ENCODE results near the gene MCOLN2.

Gene MCOLN2

DNA sequence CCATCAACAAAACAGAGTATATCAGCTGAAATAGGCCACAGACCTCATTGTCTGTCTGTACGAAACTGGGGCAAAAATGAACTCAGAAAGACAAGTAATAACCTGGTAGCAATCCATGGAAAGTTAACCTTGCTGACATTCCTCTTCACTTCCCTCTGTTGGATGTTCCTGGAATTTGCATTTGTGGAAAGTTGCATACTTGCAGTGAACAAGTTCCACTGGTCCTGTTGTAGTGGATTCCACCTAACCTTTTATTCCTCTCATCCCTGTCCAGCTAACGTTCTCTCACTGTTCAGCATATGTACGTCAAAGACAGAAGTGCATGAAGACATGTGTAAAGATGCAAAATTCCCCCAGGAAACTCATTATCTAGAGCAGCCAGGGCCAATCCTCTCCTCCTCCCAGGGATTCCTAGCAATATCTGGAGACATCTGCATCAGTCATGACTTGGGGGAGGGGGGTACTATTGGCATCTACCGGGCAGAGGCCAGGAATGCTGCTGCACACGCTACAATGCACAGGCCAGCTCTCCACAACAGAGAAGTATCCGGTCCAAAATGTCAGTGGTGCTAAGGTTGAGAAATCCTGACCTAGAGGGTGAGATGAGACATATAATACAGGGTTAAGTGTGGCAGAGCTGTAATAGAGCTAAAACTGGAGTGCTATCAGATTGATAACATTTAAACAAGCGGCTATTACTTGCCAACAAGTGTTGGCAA, 112.1 kb downstream of the MCOLN2 start:
- ATAC-seq, result no peak
- no peak for TF ChIP-seq ZNF70 (CRISPR knock-in tag; IDR thresholded peaks at IDR 0.05)
- TF ChIP-seq SNAI2 (CRISPR knock-in tag; IDR thresholded peaks at IDR 0.05), result no peak
- TF ChIP-seq ZFP30 (CRISPR knock-in tag; IDR thresholded peaks at IDR 0.05), result no peak
- TF ChIP-seq CSDC2 (CRISPR knock-in tag; IDR thresholded peaks at IDR 0.05), result no peak
- no peak for TF ChIP-seq ESRRG (CRISPR knock-in tag; IDR thresholded peaks at IDR 0.05)
- no peak for TF ChIP-seq ZFP3 (CRISPR knock-in tag; IDR thresholded peaks at IDR 0.05)
- no peak for TF ChIP-seq ISL1 (CRISPR knock-in tag; IDR thresholded peaks at IDR 0.05)
- TF ChIP-seq ARNTL (CRISPR knock-in tag; IDR thresholded peaks at IDR 0.05; ENCODE audit: borderline replicate concordance, low read depth), result no peak
- TF ChIP-seq BACH2 (CRISPR knock-in tag; IDR thresholded peaks at IDR 0.05; ENCODE audit: borderline replicate concordance), result no peak
- no peak for TF ChIP-seq ZNF565 (CRISPR knock-in tag; conservative IDR thresholded peaks at IDR 0.05; ENCODE audit: low read depth)
- no peak for TF ChIP-seq TOX (CRISPR knock-in tag; IDR thresholded peaks at IDR 0.05; ENCODE audit: borderline replicate concordance)
- no peak for TF ChIP-seq ZC3H10 (CRISPR knock-in tag; IDR thresholded peaks at IDR 0.05)

DNA sequence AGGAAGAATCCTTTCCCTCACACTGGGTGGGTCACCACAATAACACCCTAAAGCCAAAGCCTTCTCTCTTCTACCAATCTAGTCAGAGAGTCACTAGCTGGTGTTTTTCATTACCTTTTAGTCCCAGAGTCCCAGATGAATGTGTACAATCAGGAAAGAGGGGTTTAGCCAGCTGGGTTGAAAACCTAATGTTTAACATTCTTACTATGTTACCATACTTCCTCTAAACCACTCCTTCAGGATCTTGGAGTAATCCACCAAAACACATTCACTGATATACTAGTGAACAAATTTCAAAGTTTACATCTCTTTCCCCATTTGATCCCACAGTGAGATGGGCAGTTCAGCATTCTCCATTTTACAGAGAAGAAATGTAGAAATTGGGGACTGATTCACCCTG, 113.6 kb downstream of the MCOLN2 start:
- TF ChIP-seq CSDC2 (CRISPR knock-in tag; IDR thresholded peaks at IDR 0.05) (no peak), OSR1 (CRISPR knock-in tag; IDR thresholded peaks at IDR 0.05) (no peak), TOX (CRISPR knock-in tag; IDR thresholded peaks at IDR 0.05; ENCODE audit: borderline replicate concordance) (no peak), BACH2 (CRISPR knock-in tag; IDR thresholded peaks at IDR 0.05; ENCODE audit: borderline replicate concordance) (no peak), ZNF565 (CRISPR knock-in tag; conservative IDR thresholded peaks at IDR 0.05; ENCODE audit: low read depth) (no peak), SNAI2 (CRISPR knock-in tag; IDR thresholded peaks at IDR 0.05) (no peak)
- ATAC-seq, result no peak

- TF ChIP-seq RARB (CRISPR knock-in tag; IDR thresholded peaks at IDR 0.05) (no peak), ISL1 (CRISPR knock-in tag; IDR thresholded peaks at IDR 0.05) (no peak), ZNF8 (CRISPR knock-in tag; IDR thresholded peaks at IDR 0.05) (no peak), CSDC2 (CRISPR knock-in tag; IDR thresholded peaks at IDR 0.05) (no peak), TCF4 (CRISPR knock-in tag; IDR thresholded peaks at IDR 0.05; ENCODE audit: borderline replicate concordance) (no peak), ZFP3 (CRISPR knock-in tag; IDR thresholded peaks at IDR 0.05) (no peak), SNAI2 (CRISPR knock-in tag; IDR thresholded peaks at IDR 0.05) (no peak), PATZ1 (CRISPR knock-in tag; IDR thresholded peaks at IDR 0.05; ENCODE audit: borderline replicate concordance) (no peak)
- ATAC-seq, result no peak
Measured at GRCh38 chr1:84877592-84877991, 119.3 kb downstream of the MCOLN2 start.

DNA sequence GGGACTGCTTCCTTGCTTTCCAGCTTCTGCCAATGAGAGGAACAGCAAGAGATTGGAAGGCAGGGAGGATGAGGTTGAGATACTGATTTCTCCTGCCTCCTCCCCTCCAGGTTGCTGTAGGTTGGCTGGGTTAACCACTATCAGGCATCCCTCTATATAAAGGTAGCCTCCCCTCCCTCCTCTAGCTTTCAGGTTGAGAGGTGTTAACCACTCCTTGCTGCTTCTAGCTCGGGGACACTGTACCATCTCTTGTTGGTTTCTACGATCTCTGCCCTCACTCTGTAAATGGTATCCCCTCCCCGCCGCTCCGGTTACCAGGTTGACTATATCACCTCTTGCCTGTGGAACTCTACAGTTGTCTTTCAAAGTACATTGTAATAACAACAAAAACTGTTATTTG, 120.6 kb downstream of the MCOLN2 start:
- ATAC-seq, result no peak
- TF ChIP-seq ZC3H10 (CRISPR knock-in tag; IDR thresholded peaks at IDR 0.05) (no peak), ESRRG (CRISPR knock-in tag; IDR thresholded peaks at IDR 0.05) (no peak), OSR1 (CRISPR knock-in tag; IDR thresholded peaks at IDR 0.05) (no peak), ZFP3 (CRISPR knock-in tag; IDR thresholded peaks at IDR 0.05) (no peak), TCF4 (CRISPR knock-in tag; IDR thresholded peaks at IDR 0.05; ENCODE audit: borderline replicate concordance) (no peak), ZNF8 (CRISPR knock-in tag; IDR thresholded peaks at IDR 0.05) (no peak), BACH2 (CRISPR knock-in tag; IDR thresholded peaks at IDR 0.05; ENCODE audit: borderline replicate concordance) (no peak), ARNTL (CRISPR knock-in tag; IDR thresholded peaks at IDR 0.05; ENCODE audit: borderline replicate concordance, low read depth) (no peak), POU6F1 (CRISPR knock-in tag; IDR thresholded peaks at IDR 0.05; ENCODE audit: borderline replicate concordance, low read depth) (no peak), SNAI2 (CRISPR knock-in tag; IDR thresholded peaks at IDR 0.05) (no peak), ZNF70 (CRISPR knock-in tag; IDR thresholded peaks at IDR 0.05) (no peak), PPARA (CRISPR knock-in tag; IDR thresholded peaks at IDR 0.05; ENCODE audit: borderline replicate concordance) (no peak), PATZ1 (CRISPR knock-in tag; IDR thresholded peaks at IDR 0.05; ENCODE audit: borderline replicate concordance) (no peak), CSDC2 (CRISPR knock-in tag; IDR thresholded peaks at IDR 0.05) (no peak), ISL1 (CRISPR knock-in tag; IDR thresholded peaks at IDR 0.05) (no peak), GLIS3 (CRISPR knock-in tag; IDR thresholded peaks at IDR 0.05) (no peak), ZNF565 (CRISPR knock-in tag; conservative IDR thresholded peaks at IDR 0.05; ENCODE audit: low read depth) (no peak), ZFP30 (CRISPR knock-in tag; IDR thresholded peaks at IDR 0.05) (no peak)
- TF ChIP-seq, protein P1, sequence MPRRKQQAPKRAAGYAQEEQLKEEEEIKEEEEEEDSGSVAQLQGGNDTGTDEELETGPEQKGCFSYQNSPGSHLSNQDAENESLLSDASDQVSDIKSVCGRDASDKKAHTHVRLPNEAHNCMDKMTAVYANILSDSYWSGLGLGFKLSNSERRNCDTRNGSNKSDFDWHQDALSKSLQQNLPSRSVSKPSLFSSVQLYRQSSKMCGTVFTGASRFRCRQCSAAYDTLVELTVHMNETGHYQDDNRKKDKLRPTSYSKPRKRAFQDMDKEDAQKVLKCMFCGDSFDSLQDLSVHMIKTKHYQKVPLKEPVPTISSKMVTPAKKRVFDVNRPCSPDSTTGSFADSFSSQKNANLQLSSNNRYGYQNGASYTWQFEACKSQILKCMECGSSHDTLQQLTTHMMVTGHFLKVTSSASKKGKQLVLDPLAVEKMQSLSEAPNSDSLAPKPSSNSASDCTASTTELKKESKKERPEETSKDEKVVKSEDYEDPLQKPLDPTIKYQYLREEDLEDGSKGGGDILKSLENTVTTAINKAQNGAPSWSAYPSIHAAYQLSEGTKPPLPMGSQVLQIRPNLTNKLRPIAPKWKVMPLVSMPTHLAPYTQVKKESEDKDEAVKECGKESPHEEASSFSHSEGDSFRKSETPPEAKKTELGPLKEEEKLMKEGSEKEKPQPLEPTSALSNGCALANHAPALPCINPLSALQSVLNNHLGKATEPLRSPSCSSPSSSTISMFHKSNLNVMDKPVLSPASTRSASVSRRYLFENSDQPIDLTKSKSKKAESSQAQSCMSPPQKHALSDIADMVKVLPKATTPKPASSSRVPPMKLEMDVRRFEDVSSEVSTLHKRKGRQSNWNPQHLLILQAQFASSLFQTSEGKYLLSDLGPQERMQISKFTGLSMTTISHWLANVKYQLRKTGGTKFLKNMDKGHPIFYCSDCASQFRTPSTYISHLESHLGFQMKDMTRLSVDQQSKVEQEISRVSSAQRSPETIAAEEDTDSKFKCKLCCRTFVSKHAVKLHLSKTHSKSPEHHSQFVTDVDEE (CRISPR knock-in tag; IDR thresholded peaks at IDR 0.05), result no peak
- TF ChIP-seq, protein P2, sequence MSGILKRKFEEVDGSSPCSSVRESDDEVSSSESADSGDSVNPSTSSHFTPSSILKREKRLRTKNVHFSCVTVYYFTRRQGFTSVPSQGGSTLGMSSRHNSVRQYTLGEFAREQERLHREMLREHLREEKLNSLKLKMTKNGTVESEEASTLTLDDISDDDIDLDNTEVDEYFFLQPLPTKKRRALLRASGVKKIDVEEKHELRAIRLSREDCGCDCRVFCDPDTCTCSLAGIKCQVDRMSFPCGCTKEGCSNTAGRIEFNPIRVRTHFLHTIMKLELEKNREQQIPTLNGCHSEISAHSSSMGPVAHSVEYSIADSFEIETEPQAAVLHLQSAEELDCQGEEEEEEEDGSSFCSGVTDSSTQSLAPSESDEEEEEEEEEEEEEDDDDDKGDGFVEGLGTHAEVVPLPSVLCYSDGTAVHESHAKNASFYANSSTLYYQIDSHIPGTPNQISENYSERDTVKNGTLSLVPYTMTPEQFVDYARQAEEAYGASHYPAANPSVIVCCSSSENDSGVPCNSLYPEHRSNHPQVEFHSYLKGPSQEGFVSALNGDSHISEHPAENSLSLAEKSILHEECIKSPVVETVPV (CRISPR knock-in tag; IDR thresholded peaks at IDR 0.05), result no peak

Data from SK-N-SH treated with all-trans-retinoic acid at 6 μM for 48 hours (cell line).